ENCODE data around the gene PTPRC.
A peak's percentile ranks its signal among the peaks of the same experiment; 100 is the strongest.

Gene PTPRC

GRCh38 chr1:198648592-198648991 lies 9.8 kb downstream of the PTPRC start:
- Histone ChIP-seq H3K27me3 (ENCODE audit: insufficient read depth, low read length) (no peaks in the 10 kb centered on the region), H3F3A (ENCODE audit: insufficient read depth, low read length) (0 out of 2 replicates have a peak, but pooled peaks cover 3% of the 10 kb centered on the region), H3K9ac (ENCODE audit: low read length) (no peak overlapping the region), H3K4me2 (ENCODE audit: low read length) (peak overlapping the region; percentile 48), H2AFZ (ENCODE audit: low read length) (no peak overlapping the region), H3K4me1 (ENCODE audit: insufficient read depth, low read length, severe bottlenecking) (peaks cover 99% of the 10 kb centered on the region), H3K4me3 (ENCODE audit: low read depth, low read length, poor library complexity, severe bottlenecking) (no peak overlapping the region), H3K27ac (ENCODE audit: low read depth, low read length, poor library complexity, severe bottlenecking) (peak overlapping the region; percentile 64), H3K9me2 (ENCODE audit: low read depth, low read length) (no peaks in the 10 kb centered on the region), H3K9me3 (ENCODE audit: low read length) (no peaks in the 10 kb centered on the region), H4K20me1 (ENCODE audit: insufficient read depth, low read length) (no peaks in the 10 kb centered on the region), H3K36me3 (ENCODE audit: insufficient read depth, low read length) (peaks cover 87% of the 10 kb centered on the region), H3K79me2 (ENCODE audit: insufficient read depth, low read length) (peaks cover 100% of the 10 kb centered on the region)
- TF ChIP-seq EZH2 (IDR thresholded peaks at IDR 0.05; ENCODE audit: borderline replicate concordance, low read length) (no peak), CTCF (IDR thresholded peaks at IDR 0.05; ENCODE audit: low read length) (no peak)

- peaks cover 6% of the 10 kb centered on the region; the same call in 1 of the 2 replicates for H3F3A ChIP-seq (ENCODE audit: insufficient read depth, low read length)
- no peak overlapping the region; the same call in 1 of the 2 replicates for H3K9ac ChIP-seq (ENCODE audit: low read length)
- H3K4me3 ChIP-seq (ENCODE audit: low read depth, low read length, poor library complexity, severe bottlenecking), result peak overlapping the region; percentile 11
- peak overlapping the region; percentile 48 for H3K4me2 ChIP-seq (ENCODE audit: low read length)
- no peak overlapping the region for H2AFZ ChIP-seq (ENCODE audit: low read length)
- no peaks in the 10 kb centered on the region for H3K9me2 ChIP-seq (ENCODE audit: low read depth, low read length)
- no peaks in the 10 kb centered on the region for H3K9me3 ChIP-seq (ENCODE audit: low read length)
- peaks cover 100% of the 10 kb centered on the region for H3K79me2 ChIP-seq (ENCODE audit: insufficient read depth, low read length)
- no peak for TF ChIP-seq EZH2 (IDR thresholded peaks at IDR 0.05; ENCODE audit: borderline replicate concordance, low read length)
- TF ChIP-seq CTCF (IDR thresholded peaks at IDR 0.05; ENCODE audit: low read length), result no peak
- H3K27me3 ChIP-seq (ENCODE audit: insufficient read depth, low read length), result no peaks in the 10 kb centered on the region
- peaks cover 99% of the 10 kb centered on the region for H3K4me1 ChIP-seq (ENCODE audit: insufficient read depth, low read length, severe bottlenecking)
- no peaks in the 10 kb centered on the region for H4K20me1 ChIP-seq (ENCODE audit: insufficient read depth, low read length)
- peak overlapping the region; percentile 64 for H3K27ac ChIP-seq (ENCODE audit: low read depth, low read length, poor library complexity, severe bottlenecking)
- peaks cover 87% of the 10 kb centered on the region for H3K36me3 ChIP-seq (ENCODE audit: insufficient read depth, low read length)
Measured at GRCh38 chr1:198649232-198649967, 10.6 kb downstream of the PTPRC start.

GRCh38 chr1:198649968-198650338 lies 11.1 kb downstream of the PTPRC start:
- Histone ChIP-seq H3K4me2 (ENCODE audit: low read length) (peak overlapping the region; percentile 48), H3K9me3 (ENCODE audit: low read length) (no peaks in the 10 kb centered on the region), H3K27me3 (ENCODE audit: insufficient read depth, low read length) (no peaks in the 10 kb centered on the region), H3K9me2 (ENCODE audit: low read depth, low read length) (no peaks in the 10 kb centered on the region), H3K79me2 (ENCODE audit: insufficient read depth, low read length) (peaks cover 100% of the 10 kb centered on the region), H2AFZ (ENCODE audit: low read length) (no peak overlapping the region), H3K9ac (ENCODE audit: low read length) (no peak overlapping the region; the same call in 1 of the 2 replicates), H3K27ac (ENCODE audit: low read depth, low read length, poor library complexity, severe bottlenecking) (peak overlapping the region; percentile 64), H3K36me3 (ENCODE audit: insufficient read depth, low read length) (peaks cover 82% of the 10 kb centered on the region), H4K20me1 (ENCODE audit: insufficient read depth, low read length) (no peaks in the 10 kb centered on the region), H3K4me3 (ENCODE audit: low read depth, low read length, poor library complexity, severe bottlenecking) (peak overlapping the region; percentile 11), H3K4me1 (ENCODE audit: insufficient read depth, low read length, severe bottlenecking) (peaks cover 99% of the 10 kb centered on the region), H3F3A (ENCODE audit: insufficient read depth, low read length) (peaks cover 6% of the 10 kb centered on the region; the same call in 1 of the 2 replicates)
- TF ChIP-seq CTCF (IDR thresholded peaks at IDR 0.05; ENCODE audit: low read length), result no peak
- TF ChIP-seq EZH2 (IDR thresholded peaks at IDR 0.05; ENCODE audit: borderline replicate concordance, low read length), result no peak

Data from OCI-LY1 (cell line).